GM23338 (cell line): ENCODE measurements around the gene COX6B2. TPM values are rescaled to one million over a fixed set of nuclear protein-coding genes. Genes with fewer than 3 reads are reported as not detected.

ENCODE experiments used
- ATAC-seq: fragments of 200-7000 bp; cut with Tn5 transposase; 3 replicates; pipeline ENCODE4 v1.9.1; 2020
- DNase-seq: peaks from one replicate; pipeline ENCODE4 v3.0.0-alpha.2; 2015; ENCODE audit warnings: low spot score
- H2AFZ ChIP-seq: fragments of 200-600 bp; sonication (generic); 2 replicates; pipeline ENCODE4 v1.8.0; 2016; ENCODE audit warnings: antibody characterized with exemption, mild to moderate bottlenecking, moderate library complexity
- H3F3A ChIP-seq: fragments of 200-600 bp; sonication (generic); replicated peaks from 2 replicates; pipeline ENCODE4 v1.8.0; 2017; ENCODE audit warnings: antibody characterized with exemption, mixed run types, low read depth
- H3K27ac ChIP-seq: fragments of 200-600 bp; sonication (generic); 2 replicates; pipeline ENCODE4 v1.6.1; 2016; ENCODE audit warnings: low read depth
- H3K27me3 ChIP-seq: fragments of 200-600 bp; sonication (generic); 2 replicates; pipeline ENCODE4 v1.8.0; 2016; ENCODE audit warnings: mild to moderate bottlenecking, mixed run types, moderate library complexity; ENCODE audit not compliant: insufficient read depth
- H3K36me3 ChIP-seq: fragments of 200-600 bp; sonication (generic); 2 replicates; pipeline ENCODE4 v1.8.0; 2016; ENCODE audit warnings: mild to moderate bottlenecking; ENCODE audit not compliant: insufficient read depth
- H3K4me1 ChIP-seq: fragments of 200-600 bp; sonication (generic); 2 replicates; pipeline ENCODE4 v1.8.0; 2016; ENCODE audit warnings: mild to moderate bottlenecking, moderate library complexity; ENCODE audit not compliant: insufficient read depth
- H3K4me2 ChIP-seq: fragments of 200-600 bp; sonication (generic); 2 replicates; pipeline ENCODE4 v1.7.1; 2017; ENCODE audit warnings: mixed run types
- H3K4me3 ChIP-seq: fragments of 200-600 bp; sonication (generic); 2 replicates; pipeline ENCODE4 v1.6.1; 2016; ENCODE audit warnings: mixed run types
- H3K79me2 ChIP-seq: fragments of 200-600 bp; sonication (generic); replicated peaks from 2 replicates; pipeline ENCODE4 v1.8.0; 2017; ENCODE audit warnings: mild to moderate bottlenecking; ENCODE audit not compliant: insufficient read depth
- H3K9me2 ChIP-seq: fragments of 200-600 bp; sonication (generic); 2 replicates; pipeline ENCODE4 v1.8.0; 2017; ENCODE audit not compliant: insufficient read depth
- H4K20me1 ChIP-seq: fragments of 200-600 bp; sonication (generic); replicated peaks from 2 replicates; pipeline ENCODE4 v1.8.0; 2017; ENCODE audit warnings: mild to moderate bottlenecking; ENCODE audit not compliant: insufficient read depth
- H3K27ac Mint-ChIP-seq: 2 replicates; pipeline ENCODE4 v1.8.0; 2020; ENCODE audit warnings: inconsistent platforms, mild to moderate bottlenecking, moderate library complexity, mixed read lengths
- H3K27me3 Mint-ChIP-seq: 3 replicates; pipeline ENCODE4 v1.8.0; 2022; ENCODE audit warnings: low read depth, mild to moderate bottlenecking, moderate library complexity, mixed read lengths, inconsistent platforms; ENCODE audit not compliant: insufficient read depth, poor library complexity
- H3K36me3 Mint-ChIP-seq: 3 replicates; pipeline ENCODE4 v1.8.0; 2021; ENCODE audit warnings: low read depth, mild to moderate bottlenecking, inconsistent platforms, moderate library complexity, mixed read lengths
- H3K4me1 Mint-ChIP-seq: 3 replicates; pipeline ENCODE4 v1.8.0; 2020; ENCODE audit warnings: mild to moderate bottlenecking, inconsistent platforms, mixed read lengths
- H3K4me3 Mint-ChIP-seq: 3 replicates; pipeline ENCODE4 v1.8.0; 2021; ENCODE audit warnings: moderate library complexity, mild to moderate bottlenecking, inconsistent platforms, mixed read lengths
- H3K9me3 Mint-ChIP-seq: 3 replicates; pipeline ENCODE4 v1.8.0; 2020; ENCODE audit warnings: moderate library complexity, mild to moderate bottlenecking, inconsistent platforms, mixed read lengths
- CREB1 ChIP-seq: fragments of 250-450 bp; sonication (Bioruptor Pico); IDR thresholded peaks from 2 replicates; pipeline ENCODE4 v1.5.0; 2020; ENCODE audit warnings: low read depth, mild to moderate bottlenecking, moderate library complexity
- CTCF ChIP-seq, 2 experiments: fragments of 200-600 bp in 1 of 2; sonication (generic) in 1 of 2; conservative IDR thresholded peaks; 2 replicates each; pipeline versions ENCODE4 v1.5.1 to v1.6.1; 2016 to 2017; ENCODE audit warnings: antibody characterized with exemption in 2 of 2, low read depth in 2 of 2, mild to moderate bottlenecking in 2 of 2, moderate library complexity in 1 of 2
- ETS1 ChIP-seq: IDR thresholded peaks from 2 replicates; pipeline ENCODE4 v1.6.1; 2016; ENCODE audit warnings: antibody characterized with exemption
- EZH2 ChIP-seq: fragments of 200-600 bp; sonication (generic); IDR thresholded peaks from one replicate; pipeline ENCODE4 v1.8.0; 2017; ENCODE audit warnings: antibody characterized with exemption, mild to moderate bottlenecking, low read depth; ENCODE audit not compliant: unreplicated experiment
- EZH2phosphoT487 ChIP-seq: fragments of 200-600 bp; sonication (generic); IDR thresholded peaks from one replicate; pipeline ENCODE4 v1.8.1; 2018; ENCODE audit warnings: antibody characterized with exemption; ENCODE audit not compliant: unreplicated experiment
- JUNB ChIP-seq: IDR thresholded peaks from one replicate; pipeline ENCODE4 v1.6.1; 2016; ENCODE audit warnings: antibody characterized with exemption; ENCODE audit not compliant: unreplicated experiment
- NANOG ChIP-seq: IDR thresholded peaks from 2 replicates; pipeline ENCODE4 v1.6.1; 2016; ENCODE audit warnings: antibody characterized with exemption, borderline replicate concordance
- POLR2AphosphoS5 ChIP-seq: IDR thresholded peaks from 2 replicates; pipeline ENCODE4 v1.6.1; 2016; ENCODE audit warnings: antibody characterized with exemption, low read depth
- REST ChIP-seq: IDR thresholded peaks from one replicate; pipeline ENCODE4 v1.6.1; 2018; ENCODE audit warnings: antibody characterized with exemption; ENCODE audit not compliant: unreplicated experiment
- STAT1 ChIP-seq: IDR thresholded peaks from one replicate; pipeline ENCODE4 v1.6.1; 2016; ENCODE audit warnings: antibody characterized with exemption; ENCODE audit not compliant: unreplicated experiment
- ZNF114 ChIP-seq: fragments of 250-450 bp; sonication (Bioruptor Pico); IDR thresholded peaks from 2 replicates; pipeline ENCODE4 v1.5.0; 2020; ENCODE audit warnings: mild to moderate bottlenecking, moderate library complexity
- ZNF331 ChIP-seq: fragments of 250-450 bp; sonication (Bioruptor Pico); IDR thresholded peaks from 2 replicates; pipeline ENCODE4 v1.5.0; 2020; ENCODE audit warnings: low read depth, mild to moderate bottlenecking, moderate library complexity
- ZNF462 ChIP-seq: fragments of 250-450 bp; sonication (Bioruptor Pico); IDR thresholded peaks from 2 replicates; pipeline ENCODE4 v1.5.0; 2020; ENCODE audit warnings: mild to moderate bottlenecking, moderate library complexity
- polyA plus RNA-seq: library from polyadenylated mRNA; unstranded; fragments of >200 nt; fragmentation: Nextera tagmentation; extraction: Ambion mirVana; gene quantifications from 2 replicates; pipeline ENCODE4 v1.2.1, GENCODE V29; 2016
- total RNA-seq: library from RNA; depleted of rRNA; stranded (reverse); fragments of >200 nt; shearing (Covaris generic); gene quantifications from 2 replicates; pipeline ENCODE4 v1.2.3, GENCODE V29; 2014

The COX6B2 gene
- total and polyA plus RNA-seq, 2 experiments from 2014 or later: 2.7 to 5.3 TPM

GRCh38 chr19:55368106-55368505, 13.6 kb upstream of the COX6B2 start:
- Histone ChIP-seq H4K20me1 (no peaks in the 10 kb centered on the region), H3K9me2 (no peaks in the 10 kb centered on the region), H3K4me3 (no peak overlapping the region), H3K27ac (no peak overlapping the region), H3K4me2 (no peak overlapping the region; the same call in 1 of the 2 replicates), H2AFZ (no peak overlapping the region), H3K79me2 (no peaks in the 10 kb centered on the region), H3K4me1 (peaks cover 13% of the 10 kb centered on the region; the same call in 1 of the 2 replicates), H3F3A (peaks cover 4% of the 10 kb centered on the region; the same call in 1 of the 2 replicates), H3K36me3 (no peaks in the 10 kb centered on the region), H3K27me3 (peaks cover 61% of the 10 kb centered on the region)
- Mint-ChIP-seq H3K9me3 (no peaks in the 10 kb centered on the region; the same call in 1 of the 3 replicates), H3K27ac (no peak overlapping the region), H3K36me3 (no peaks in the 10 kb centered on the region; the same call in 2 of the 3 replicates), H3K4me3 (no peak overlapping the region), H3K27me3 (peaks cover 57% of the 10 kb centered on the region), H3K4me1 (peaks cover 24% of the 10 kb centered on the region)
- TF ChIP-seq STAT1: no peak
- TF ChIP-seq ZNF462 (CRISPR knock-in tag): no peak
- TF ChIP-seq CREB1 (CRISPR knock-in tag): no peak
- no peak for TF ChIP-seq REST
- TF ChIP-seq EZH2: no peak
- no peak for TF ChIP-seq JUNB
- no peak for TF ChIP-seq EZH2phosphoT487
- no peak for TF ChIP-seq ZNF331 (CRISPR knock-in tag)
- no peak for TF ChIP-seq POLR2AphosphoS5
- TF ChIP-seq ETS1: no peak
- TF ChIP-seq CTCF (conservative IDR thresholded peaks at IDR 0.05; ENCODE audit: low read depth in 2 of 2): no peak
- no peak for TF ChIP-seq ZNF114 (CRISPR knock-in tag)
- TF ChIP-seq NANOG: no peak
- DNase-seq: no peak
- ATAC-seq: no peak
